SH-SY5Y (cell line): Measurements from ENCODE around the gene MVK.

Experiments used
- GATA2 ChIP-seq: IDR thresholded peaks from 2 replicates; pipeline ENCODE4 v1.6.1; 2011; ENCODE audit warnings: mild to moderate bottlenecking, low read depth, low read length
- GATA3 ChIP-seq: IDR thresholded peaks from 2 replicates; pipeline ENCODE4 v1.6.1; 2011; ENCODE audit warnings: low read depth, mild to moderate bottlenecking, low read length, moderate library complexity

DNA sequence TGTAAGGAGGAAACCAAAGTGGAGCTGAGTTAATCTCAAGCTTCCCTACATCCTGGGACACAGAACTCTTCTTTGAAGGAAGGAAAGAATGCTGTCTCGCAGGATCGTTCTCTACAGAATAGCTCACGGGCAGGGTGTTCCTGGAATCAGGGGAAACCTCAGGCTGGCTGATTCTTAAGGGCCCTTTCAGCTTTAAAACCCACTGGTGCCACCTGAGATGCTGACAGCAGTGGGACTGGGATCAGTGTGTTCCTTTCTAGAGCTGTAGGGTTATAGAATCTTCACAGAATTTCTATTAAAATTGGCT is 48.4 kb upstream of the MVK start:
- TF ChIP-seq GATA2 (no peak), GATA3 (no peak)
